AG09309 (cell line): ENCODE data around the gene WARS2.

Experiments
- DNase-seq: peaks from one replicate; pipeline ENCODE4 v3.0.0-alpha.2; 2010; ENCODE audit warnings: low read depth
- H3K4me3 ChIP-seq: 2 replicates; pipeline ENCODE4 v1.5.1; 2011; ENCODE audit warnings: mild to moderate bottlenecking, low read depth, low read length, moderate library complexity; ENCODE audit not compliant: control insufficient read depth
- TF ChIP-seq, protein P1 (sequence below): IDR thresholded peaks from 2 replicates; pipeline ENCODE4 v1.5.1; 2011; ENCODE audit warnings: mild to moderate bottlenecking, low read depth, low read length, inconsistent platforms; ENCODE audit not compliant: insufficient read depth, control insufficient read depth; ENCODE audit errors: missing control alignments

WARS2 gene

GRCh38 chr1:119090250-119090649, 50.2 kb downstream of the WARS2 start:
- DNase-seq: no peak
- no peak overlapping the region for H3K4me3 ChIP-seq

GRCh38 chr1:119086830-119087229, 53.6 kb downstream of the WARS2 start:
- DNase-seq: no peak
- TF ChIP-seq, protein P1, sequence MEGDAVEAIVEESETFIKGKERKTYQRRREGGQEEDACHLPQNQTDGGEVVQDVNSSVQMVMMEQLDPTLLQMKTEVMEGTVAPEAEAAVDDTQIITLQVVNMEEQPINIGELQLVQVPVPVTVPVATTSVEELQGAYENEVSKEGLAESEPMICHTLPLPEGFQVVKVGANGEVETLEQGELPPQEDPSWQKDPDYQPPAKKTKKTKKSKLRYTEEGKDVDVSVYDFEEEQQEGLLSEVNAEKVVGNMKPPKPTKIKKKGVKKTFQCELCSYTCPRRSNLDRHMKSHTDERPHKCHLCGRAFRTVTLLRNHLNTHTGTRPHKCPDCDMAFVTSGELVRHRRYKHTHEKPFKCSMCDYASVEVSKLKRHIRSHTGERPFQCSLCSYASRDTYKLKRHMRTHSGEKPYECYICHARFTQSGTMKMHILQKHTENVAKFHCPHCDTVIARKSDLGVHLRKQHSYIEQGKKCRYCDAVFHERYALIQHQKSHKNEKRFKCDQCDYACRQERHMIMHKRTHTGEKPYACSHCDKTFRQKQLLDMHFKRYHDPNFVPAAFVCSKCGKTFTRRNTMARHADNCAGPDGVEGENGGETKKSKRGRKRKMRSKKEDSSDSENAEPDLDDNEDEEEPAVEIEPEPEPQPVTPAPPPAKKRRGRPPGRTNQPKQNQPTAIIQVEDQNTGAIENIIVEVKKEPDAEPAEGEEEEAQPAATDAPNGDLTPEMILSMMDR: no peak
- no peak overlapping the region for H3K4me3 ChIP-seq

More at GRCh38 chr1:119090250-119090649, 50.2 kb downstream of the WARS2 start:
- TF ChIP-seq, protein P1: no peak

- TF ChIP-seq, protein P1: no peak
- no peak overlapping the region for H3K4me3 ChIP-seq
- no peak for DNase-seq
Measured at GRCh38 chr1:119084798-119085197, 55.7 kb downstream of the WARS2 start.

- no peak for DNase-seq
- TF ChIP-seq, protein P1: no peak
- H3K4me3 ChIP-seq: no peak overlapping the region
Measured at GRCh38 chr1:119083980-119084379, 56.5 kb downstream of the WARS2 start.

DNA sequence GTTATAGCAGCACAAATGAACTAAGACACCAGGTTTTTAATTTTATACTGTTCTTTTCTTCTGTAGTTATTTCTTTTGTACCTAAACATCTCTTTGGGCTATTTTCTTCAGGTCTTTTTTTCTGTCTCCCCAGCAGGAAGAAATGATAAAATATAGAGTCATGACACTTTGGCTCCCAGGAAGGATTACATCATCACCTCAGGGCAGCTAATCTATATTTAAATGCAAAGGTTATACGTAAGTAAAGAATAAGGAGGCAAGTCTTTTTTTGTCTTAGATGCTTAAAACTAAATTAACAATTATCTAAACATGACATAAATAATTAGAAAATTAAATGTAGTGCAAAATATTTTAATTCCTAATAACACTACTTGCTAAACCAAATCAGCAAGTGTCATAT, 57.0 kb downstream of the WARS2 start:
- TF ChIP-seq, protein P1: no peak
- DNase-seq: no peak

GRCh38 chr1:119081700-119082099, 58.8 kb downstream of the WARS2 start:
- H3K4me3 ChIP-seq: no peak overlapping the region
- TF ChIP-seq, protein P1: no peak
- DNase-seq: no peak

More for the DNA sequence above, 57.0 kb downstream of the WARS2 start:
- no peak overlapping the region for H3K4me3 ChIP-seq

DNA sequence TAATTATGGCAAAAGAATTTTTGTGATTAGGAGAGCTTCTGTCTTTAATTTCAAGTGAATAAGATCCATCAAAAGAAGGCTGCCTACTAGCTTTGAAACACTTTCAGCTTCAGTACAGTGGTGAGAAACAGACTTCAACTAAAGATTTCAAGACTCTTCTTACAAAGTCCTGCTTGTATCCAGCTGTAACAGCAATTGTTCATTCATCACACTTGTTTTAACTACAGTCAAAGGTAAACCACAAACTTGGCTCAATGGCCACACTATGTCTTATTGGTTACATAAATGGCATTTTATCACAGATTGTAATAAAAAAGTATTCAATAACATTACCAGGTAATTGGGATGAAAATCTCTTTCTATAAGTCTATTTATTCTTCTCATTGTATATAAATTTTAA, 59.2 kb downstream of the WARS2 start:
- TF ChIP-seq, protein P1: no peak
- peak; percentile 5 for DNase-seq
- H3K4me3 ChIP-seq: no peak overlapping the region
